ENCODE results near the gene DGKD.

The DGKD gene

DNA sequence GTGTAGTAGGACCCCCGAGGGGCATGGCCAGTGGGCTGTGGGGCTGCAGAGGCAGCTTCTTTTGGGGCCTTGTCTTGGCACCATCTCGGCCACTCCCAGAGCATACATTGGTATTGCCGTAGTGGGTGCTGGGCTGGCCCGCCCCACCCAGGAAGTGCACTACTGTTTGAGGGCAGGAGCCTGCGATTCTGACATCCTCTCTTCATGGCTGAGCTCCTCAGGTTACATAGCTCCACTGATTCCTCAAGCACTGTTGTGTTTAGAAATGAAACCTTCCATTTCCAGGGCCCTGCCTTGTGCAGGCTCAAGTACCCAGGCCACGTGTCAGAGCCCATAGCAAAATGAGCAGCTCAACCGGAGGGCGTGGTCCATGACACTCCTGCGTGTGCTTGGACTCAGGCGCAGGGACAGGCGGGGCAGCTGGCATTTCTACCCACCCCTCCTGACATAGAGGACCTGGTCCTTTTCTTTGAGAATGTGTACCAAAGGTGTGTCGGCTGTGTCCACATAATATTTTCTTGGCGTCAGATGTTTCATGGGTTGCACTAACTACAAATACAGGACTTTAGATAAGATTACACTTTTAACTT is 67.9 kb downstream of the DGKD start:
- no peak for DNase-seq (ENCODE audit: low read depth, low spot score)
- peak overlapping the region; percentile 28 for H3K27ac ChIP-seq

- DNase-seq (ENCODE audit: low read depth, low spot score): no peak
- peak overlapping the region; percentile 28 for H3K27ac ChIP-seq
Observed at GRCh38 chr2:233422649-233423551, 68.6 kb downstream of the DGKD start.

- H3K27ac ChIP-seq: no peak overlapping the region
- DNase-seq (ENCODE audit: low read depth, low spot score): no peak
Observed at GRCh38 chr2:233423552-233423860, 69.2 kb downstream of the DGKD start.

DNA sequence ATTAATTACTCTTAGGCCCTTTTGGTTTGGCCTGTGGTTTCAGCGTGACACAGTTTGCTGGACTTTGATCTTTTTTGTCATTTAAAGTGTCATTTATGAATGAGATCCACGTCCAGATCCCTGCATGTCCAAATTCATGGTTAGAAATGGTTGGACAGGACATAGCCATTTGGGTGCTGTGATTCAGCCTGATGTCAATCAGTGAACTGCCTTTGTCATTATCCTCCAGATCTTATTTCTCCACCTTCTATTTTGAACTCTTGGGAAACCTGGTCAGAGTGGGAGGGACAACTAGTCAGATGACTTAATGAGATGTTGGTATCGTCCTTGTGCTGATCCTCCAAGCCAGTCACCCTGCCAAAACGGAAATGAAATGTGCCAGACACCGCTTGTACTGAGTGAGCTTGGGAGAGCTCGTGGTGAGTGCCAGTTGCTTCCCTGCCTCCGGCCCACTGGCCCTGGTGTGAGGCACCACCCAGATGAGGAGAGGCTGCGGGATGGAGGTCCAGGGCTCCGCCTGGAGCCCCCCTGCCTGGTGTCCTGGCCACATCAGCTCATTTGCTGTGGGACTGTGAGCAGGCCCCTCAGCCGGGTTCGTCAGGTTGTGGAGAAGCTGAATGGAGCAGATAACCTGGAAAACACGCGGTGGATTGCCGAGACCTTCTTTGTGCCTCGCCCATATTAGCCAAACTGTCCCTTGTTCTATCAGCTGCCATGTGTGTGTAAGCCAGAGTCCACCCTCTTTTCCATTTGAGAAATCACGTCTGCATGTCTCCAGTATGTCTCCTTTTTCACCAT is 70.1 kb downstream of the DGKD start:
- no peak overlapping the region for H3K27ac ChIP-seq
- DNase-seq (ENCODE audit: low read depth, low spot score): no peak

- peak overlapping the region; percentile 38 for H3K27ac ChIP-seq
- DNase-seq (ENCODE audit: low read depth, low spot score): peak; percentile 76
Observed at GRCh38 chr2:233426619-233427342, 72.5 kb downstream of the DGKD start.

DNA sequence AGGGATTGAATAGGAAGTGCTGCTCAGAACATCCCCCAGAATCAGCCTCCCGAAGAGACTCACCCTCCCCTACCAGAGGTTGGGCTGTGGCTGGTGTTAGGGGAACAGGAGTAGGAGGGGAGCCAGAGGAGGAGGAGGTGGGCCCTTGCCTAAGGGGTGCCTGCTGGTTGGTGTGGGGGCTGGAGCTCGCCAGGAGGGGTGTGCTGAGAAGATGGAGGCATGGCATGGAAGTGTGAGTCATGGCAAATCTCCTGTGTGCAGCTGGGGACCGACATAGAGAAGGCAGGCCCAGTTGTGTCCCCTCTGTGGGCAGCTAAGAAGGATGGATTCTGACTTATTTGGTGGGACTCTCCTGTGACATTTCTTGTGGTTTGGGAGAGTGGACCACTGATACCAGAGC is 73.7 kb downstream of the DGKD start:
- no peak for DNase-seq (ENCODE audit: low read depth, low spot score)
- H3K27ac ChIP-seq: no peak overlapping the region

DNA sequence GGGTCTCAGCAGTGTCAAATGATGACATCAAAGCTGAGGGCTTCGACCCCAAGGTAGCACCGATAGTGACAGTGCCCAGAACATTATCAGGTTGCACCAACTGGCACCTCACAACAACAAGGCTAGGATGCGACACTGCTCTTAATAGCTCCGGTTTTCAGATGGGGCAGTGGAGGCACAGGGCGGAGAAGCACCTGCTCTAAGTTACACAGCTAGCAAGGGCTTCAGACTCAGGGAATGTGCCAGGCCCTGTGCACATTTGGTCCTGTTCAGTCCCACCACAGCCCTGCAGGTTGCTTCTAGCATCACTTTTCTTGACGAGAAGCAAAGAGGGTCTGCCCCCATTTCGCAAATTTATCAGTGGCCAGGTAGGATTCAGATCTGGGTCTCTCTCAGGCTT is 74.1 kb downstream of the DGKD start:
- DNase-seq (ENCODE audit: low read depth, low spot score): no peak
- H3K27ac ChIP-seq: no peak overlapping the region

DNA sequence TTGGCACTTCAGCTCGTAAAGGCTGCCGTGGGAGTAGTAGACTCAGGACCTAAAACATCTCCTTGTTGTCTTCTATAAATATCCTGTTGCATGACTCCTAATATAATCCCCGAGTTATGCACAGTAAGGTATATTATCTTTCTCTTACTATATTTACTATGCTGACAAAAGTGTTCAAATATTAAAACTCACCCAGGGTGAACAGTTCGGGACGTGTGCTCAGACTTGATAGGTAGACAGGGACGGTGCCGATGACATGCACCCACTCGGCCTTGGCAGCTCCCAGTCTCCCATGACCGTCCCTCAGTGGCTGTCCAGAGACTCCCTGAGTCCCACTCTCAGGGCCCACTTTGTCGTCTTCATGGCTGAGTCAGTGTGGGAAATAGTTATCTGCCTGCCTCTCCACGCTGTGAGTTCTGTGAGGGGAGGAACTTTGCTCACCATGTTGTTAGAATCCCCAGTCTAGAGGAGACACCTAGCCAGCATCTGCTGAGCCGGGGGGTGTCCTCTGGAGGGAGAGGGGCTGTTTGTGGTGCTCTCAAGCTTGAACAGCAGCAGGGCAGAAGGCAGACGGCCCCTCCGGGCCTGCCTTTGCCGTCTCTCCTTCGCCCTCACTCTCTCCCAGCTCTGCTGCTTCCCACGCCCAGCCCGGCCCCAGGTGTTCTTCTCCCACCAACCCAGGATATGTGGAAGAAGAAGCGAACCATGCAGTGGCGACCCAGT is 75.0 kb downstream of the DGKD start:
- no peak for DNase-seq (ENCODE audit: low read depth, low spot score)
- H3K27ac ChIP-seq: no peak overlapping the region

GRCh38 chr2:233430081-233430480 is 75.8 kb downstream of the DGKD start:
- DNase-seq (ENCODE audit: low read depth, low spot score): no peak
- H3K27ac ChIP-seq: no peak overlapping the region

- DNase-seq (ENCODE audit: low read depth, low spot score): no peak
- H3K27ac ChIP-seq: no peak overlapping the region
Observed at GRCh38 chr2:233430651-233431050, 76.4 kb downstream of the DGKD start.

GRCh38 chr2:233433029-233433428 is 78.7 kb downstream of the DGKD start:
- no peak for DNase-seq (ENCODE audit: low read depth, low spot score)
- H3K27ac ChIP-seq: no peak overlapping the region

GRCh38 chr2:233433794-233434193 is 79.5 kb downstream of the DGKD start:
- H3K27ac ChIP-seq: no peak overlapping the region
- no peak for DNase-seq (ENCODE audit: low read depth, low spot score)

DNA sequence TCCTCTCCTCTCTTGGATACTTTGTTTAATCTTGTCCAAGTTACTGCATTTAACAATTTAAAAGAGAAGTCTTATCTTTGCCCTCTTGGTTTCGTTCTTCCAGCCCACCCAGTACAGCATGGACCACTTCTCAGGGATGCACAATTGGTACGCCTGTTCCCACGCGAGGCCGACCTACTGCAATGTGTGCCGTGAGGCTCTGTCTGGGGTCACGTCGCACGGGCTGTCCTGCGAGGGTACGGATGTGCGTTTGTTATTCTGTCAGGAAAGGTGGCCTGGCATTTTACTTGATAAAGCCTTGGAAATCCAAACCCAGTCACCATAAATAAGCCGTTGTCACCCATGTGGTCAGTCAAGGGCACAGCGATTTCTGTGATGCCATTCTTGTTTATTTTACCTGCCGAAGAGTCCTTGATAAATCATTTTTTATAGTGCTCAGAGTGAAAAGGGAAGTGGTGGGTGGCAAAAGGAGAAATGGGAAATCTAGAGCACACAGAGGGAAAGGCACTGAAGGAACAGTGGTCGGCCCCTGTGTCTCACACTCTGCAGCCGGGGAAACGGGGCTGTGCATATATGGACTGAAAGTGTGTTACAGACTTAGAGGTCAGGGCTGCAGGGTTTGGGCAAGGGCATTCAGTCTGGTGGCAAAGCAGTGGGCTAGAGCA is 80.5 kb downstream of the DGKD start:
- DNase-seq (ENCODE audit: low read depth, low spot score): no peak
- H3K27ac ChIP-seq: no peak overlapping the region

DNA sequence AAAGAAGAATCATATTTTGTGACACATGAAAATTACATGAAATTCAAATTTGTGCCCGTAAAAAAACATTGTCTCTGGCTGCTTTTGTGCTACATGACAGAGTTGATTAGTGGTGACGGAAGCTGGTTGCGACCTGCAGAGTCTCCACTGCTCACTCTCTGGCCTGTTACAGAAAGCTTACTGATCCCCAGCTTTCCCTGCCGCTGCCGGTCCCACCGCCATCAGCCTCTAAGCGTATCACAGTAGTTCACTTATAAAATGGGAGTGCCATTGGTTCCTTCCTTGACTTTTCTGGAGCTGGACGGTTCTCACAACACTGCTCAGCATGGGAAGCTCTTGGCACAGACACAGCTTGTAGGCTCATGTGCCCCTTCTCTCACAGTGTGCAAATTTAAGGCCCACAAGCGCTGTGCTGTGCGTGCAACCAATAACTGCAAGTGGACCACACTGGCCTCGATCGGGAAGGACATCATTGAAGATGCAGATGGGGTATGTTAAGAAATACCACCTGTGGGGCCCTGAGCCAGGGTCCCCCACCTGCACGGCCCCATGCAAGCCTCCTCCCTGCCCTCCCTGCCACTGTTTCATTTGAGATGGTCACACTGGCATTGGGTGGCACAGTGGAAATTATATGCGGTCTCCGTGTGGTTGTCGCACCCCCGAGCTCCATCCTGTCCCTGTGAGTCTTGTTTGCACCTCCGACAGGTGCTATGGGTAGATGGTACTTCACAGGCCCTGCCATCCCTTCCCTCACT is 81.3 kb downstream of the DGKD start:
- no peak for DNase-seq (ENCODE audit: low read depth, low spot score)
- no peak overlapping the region for H3K27ac ChIP-seq

DNA sequence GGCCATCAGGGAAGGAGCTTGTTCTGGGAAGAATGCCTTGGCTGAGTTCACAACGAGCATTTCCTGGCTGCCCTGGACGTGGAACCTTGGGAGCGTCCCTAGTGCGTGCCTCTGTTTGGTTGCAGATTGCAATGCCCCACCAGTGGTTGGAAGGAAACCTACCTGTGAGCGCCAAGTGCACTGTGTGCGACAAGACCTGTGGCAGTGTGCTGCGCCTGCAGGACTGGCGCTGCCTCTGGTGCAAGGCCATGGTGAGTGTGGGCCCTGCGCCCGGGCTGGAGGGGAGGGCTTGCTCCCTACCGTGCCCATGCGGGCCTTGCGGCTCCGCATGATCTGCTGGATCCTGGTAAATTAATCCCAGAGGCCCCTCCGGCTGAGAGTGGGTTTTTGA is 81.9 kb downstream of the DGKD start:
- no peak for DNase-seq (ENCODE audit: low read depth, low spot score)

GRCh38 chr2:233436691-233437438 is 82.6 kb downstream of the DGKD start:
- DNase-seq (ENCODE audit: low read depth, low spot score): no peak
- H3K27ac ChIP-seq: no peak overlapping the region

More for the DNA sequence above, 81.9 kb downstream of the DGKD start:
- H3K27ac ChIP-seq: no peak overlapping the region

DNA sequence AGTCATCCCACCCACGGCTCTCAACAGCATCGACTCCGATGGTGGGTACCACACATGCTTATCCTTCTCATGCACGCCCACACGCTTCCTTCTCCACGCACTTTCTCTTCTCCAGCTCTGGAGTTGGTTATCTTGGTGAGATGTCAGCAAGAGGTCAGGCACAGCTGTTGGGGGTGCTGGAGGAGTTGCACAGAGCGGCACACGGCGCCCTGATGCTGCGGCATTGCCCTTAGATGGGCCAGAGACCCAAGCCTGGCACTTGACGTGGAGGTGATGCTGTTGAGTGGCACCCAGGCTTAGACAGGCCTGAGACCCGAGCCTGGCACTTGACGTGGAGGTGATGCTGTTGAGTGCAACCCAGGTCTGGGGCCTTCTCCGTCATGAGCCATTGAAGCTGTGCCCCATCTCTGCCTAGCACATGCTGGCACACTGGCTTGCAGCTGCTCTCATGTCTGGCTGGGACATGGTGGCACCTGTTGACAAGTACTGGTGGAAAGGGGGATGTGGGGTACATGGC is 83.2 kb downstream of the DGKD start:
- no peak overlapping the region for H3K27ac ChIP-seq
- DNase-seq (ENCODE audit: low read depth, low spot score): no peak
